Measurements from ENCODE around the gene VDR.

VDR gene

GRCh38 chr12:47903151-47903611 is 1.6 kb downstream of the VDR start:
- peak overlapping the region in 1 of 2 experiments; percentile 4 for H3K4ac ChIP-seq (ENCODE audit: low read depth in 1 of 2, low read length in 2 of 2)
- H2BK15ac ChIP-seq (ENCODE audit: low read depth, poor library complexity, severe bottlenecking), result no peak overlapping the region
- DNase-seq, result peak; percentile 64
- H2AK5ac ChIP-seq (ENCODE audit: low read length, severe bottlenecking), result no peak overlapping the region
- no peak overlapping the region for H2AFZ ChIP-seq (ENCODE audit: low read depth, low read length)
- peak overlapping the region; percentile 84 for H3K9ac ChIP-seq (ENCODE audit: low read length)
- peak overlapping the region in 1 of 2 experiments; percentile 88 for H3K4me3 ChIP-seq (ENCODE audit: insufficient read depth in 1 of 2, low read depth in 1 of 2, low read length in 2 of 2)
- no peak overlapping the region for H3K4me2 ChIP-seq (ENCODE audit: low read length, poor library complexity, severe bottlenecking)
- no peak overlapping the region for H4K91ac ChIP-seq (ENCODE audit: low read length)
- H2BK5ac ChIP-seq (ENCODE audit: low read depth, low read length, poor library complexity, severe bottlenecking), result no peak overlapping the region
- H3K79me1 ChIP-seq (replicated peaks; ENCODE audit: low read length, poor library complexity, severe bottlenecking), result peaks cover 3% of the 10 kb centered on the region
- no peak overlapping the region for H3K27ac ChIP-seq (ENCODE audit: low read length, poor library complexity, severe bottlenecking)
- WGBS, result 40% methylated on average over 3 of the region's 3 CpGs
- H3K4me1 ChIP-seq (ENCODE audit: control insufficient read depth, insufficient read depth, low read depth, low read length), result peaks cover 26% of the 10 kb centered on the region
- H3K18ac ChIP-seq (ENCODE audit: low read depth in 1 of 2, low read length in 2 of 2), result peak overlapping the region in 1 of 2 experiments; percentile 79
- H3K27me3 ChIP-seq (ENCODE audit: control insufficient read depth in 1 of 2, insufficient read depth in 1 of 2, low read length in 2 of 2), result peaks cover 20 to 21% of the 10 kb centered on the region in 2 experiments
- no peaks in the 10 kb centered on the region for H3K9me3 ChIP-seq (ENCODE audit: control insufficient read depth, low read length)
- H3K14ac ChIP-seq (ENCODE audit: low read length in 2 of 2), result no peak overlapping the region
- no peak overlapping the region for H3K23ac ChIP-seq (ENCODE audit: low read length in 2 of 2)
- no peak overlapping the region for H4K8ac ChIP-seq (ENCODE audit: low read length)
- H3K36me3 ChIP-seq (ENCODE audit: control insufficient read depth in 1 of 2, insufficient read depth in 2 of 2, low read depth in 1 of 2, low read length in 2 of 2), result peaks cover 0 to 24% of the 10 kb centered on the region in 2 experiments
- peak overlapping the region in 1 of 2 experiments; percentile 39 for H2BK12ac ChIP-seq (ENCODE audit: low read length in 2 of 2)
- no peak overlapping the region for H2BK120ac ChIP-seq (ENCODE audit: low read depth, low read length)

GRCh38 chr12:47902131-47902639 is 2.6 kb downstream of the VDR start:
- Histone ChIP-seq H2AFZ (ENCODE audit: low read depth, low read length) (no peak overlapping the region), H3K27ac (ENCODE audit: low read length, poor library complexity, severe bottlenecking) (no peak overlapping the region), H2BK120ac (ENCODE audit: low read depth, low read length) (no peak overlapping the region), H3K36me3 (ENCODE audit: control insufficient read depth in 1 of 2, insufficient read depth in 2 of 2, low read depth in 1 of 2, low read length in 2 of 2) (peaks cover 0 to 33% of the 10 kb centered on the region in 2 experiments), H2BK15ac (ENCODE audit: low read depth, poor library complexity, severe bottlenecking) (no peak overlapping the region), H3K23ac (ENCODE audit: low read length in 2 of 2) (no peak overlapping the region), H3K14ac (ENCODE audit: low read length in 2 of 2) (no peak overlapping the region), H3K4me1 (ENCODE audit: control insufficient read depth, insufficient read depth, low read depth, low read length) (peaks cover 26% of the 10 kb centered on the region), H2BK5ac (ENCODE audit: low read depth, low read length, poor library complexity, severe bottlenecking) (no peak overlapping the region), H3K9ac (ENCODE audit: low read length) (peak overlapping the region; percentile 84), H3K4ac (ENCODE audit: low read depth in 1 of 2, low read length in 2 of 2) (peak overlapping the region in 1 of 2 experiments; percentile 20), H4K91ac (ENCODE audit: low read length) (no peak overlapping the region), H3K18ac (ENCODE audit: low read depth in 1 of 2, low read length in 2 of 2) (no peak overlapping the region), H2BK12ac (ENCODE audit: low read length in 2 of 2) (no peak overlapping the region), H3K79me1 (replicated peaks; ENCODE audit: low read length, poor library complexity, severe bottlenecking) (peaks cover 3% of the 10 kb centered on the region), H2AK5ac (ENCODE audit: low read length, severe bottlenecking) (no peak overlapping the region), H3K4me3 (ENCODE audit: insufficient read depth in 1 of 2, low read depth in 1 of 2, low read length in 2 of 2) (peak overlapping the region in 1 of 2 experiments; percentile 88), H3K9me3 (ENCODE audit: control insufficient read depth, low read length) (no peaks in the 10 kb centered on the region), H3K27me3 (ENCODE audit: control insufficient read depth in 1 of 2, insufficient read depth in 1 of 2, low read length in 2 of 2) (peaks cover 19 to 21% of the 10 kb centered on the region in 2 experiments), H4K8ac (ENCODE audit: low read length) (no peak overlapping the region), H3K4me2 (ENCODE audit: low read length, poor library complexity, severe bottlenecking) (no peak overlapping the region)
- DNase-seq, result no peak

DNA sequence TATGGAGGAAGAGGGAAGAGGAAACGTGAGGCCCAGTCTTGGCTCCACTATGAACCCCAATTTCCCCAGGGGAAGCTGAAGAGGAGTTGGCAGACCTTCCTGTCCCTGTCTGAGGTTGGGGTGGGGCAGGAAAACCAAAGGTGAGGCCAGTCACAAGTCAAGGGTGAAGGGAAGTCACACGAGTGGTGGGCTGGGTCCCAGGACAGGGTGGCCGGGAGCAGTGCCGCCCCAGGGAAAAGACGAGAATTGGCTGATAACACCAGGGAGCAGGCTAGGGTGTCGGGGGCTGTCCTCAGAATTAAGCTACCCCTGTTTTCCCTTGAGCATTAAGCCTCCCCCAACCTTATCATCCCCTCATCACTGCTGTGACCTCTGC is 3.1 kb downstream of the VDR start:
- Histone ChIP-seq H2AFZ (ENCODE audit: low read depth, low read length) (no peak overlapping the region), H3K9me3 (ENCODE audit: control insufficient read depth, low read length) (no peaks in the 10 kb centered on the region), H3K14ac (ENCODE audit: low read length in 2 of 2) (no peak overlapping the region), H2BK15ac (ENCODE audit: low read depth, poor library complexity, severe bottlenecking) (no peak overlapping the region), H3K27ac (ENCODE audit: low read length, poor library complexity, severe bottlenecking) (no peak overlapping the region), H2BK5ac (ENCODE audit: low read depth, low read length, poor library complexity, severe bottlenecking) (no peak overlapping the region), H3K4ac (ENCODE audit: low read depth in 1 of 2, low read length in 2 of 2) (no peak overlapping the region), H3K9ac (ENCODE audit: low read length) (no peak overlapping the region), H3K27me3 (ENCODE audit: control insufficient read depth in 1 of 2, insufficient read depth in 1 of 2, low read length in 2 of 2) (peaks cover 15 to 18% of the 10 kb centered on the region in 2 experiments), H3K4me3 (ENCODE audit: insufficient read depth in 1 of 2, low read depth in 1 of 2, low read length in 2 of 2) (peak overlapping the region in 1 of 2 experiments; percentile 88), H4K8ac (ENCODE audit: low read length) (peak overlapping the region; percentile 0), H3K79me1 (replicated peaks; ENCODE audit: low read length, poor library complexity, severe bottlenecking) (peaks cover 3% of the 10 kb centered on the region), H3K4me1 (ENCODE audit: control insufficient read depth, insufficient read depth, low read depth, low read length) (peaks cover 26% of the 10 kb centered on the region), H3K4me2 (ENCODE audit: low read length, poor library complexity, severe bottlenecking) (no peak overlapping the region), H3K23ac (ENCODE audit: low read length in 2 of 2) (no peak overlapping the region), H3K18ac (ENCODE audit: low read depth in 1 of 2, low read length in 2 of 2) (no peak overlapping the region), H2AK5ac (ENCODE audit: low read length, severe bottlenecking) (no peak overlapping the region), H3K36me3 (ENCODE audit: control insufficient read depth in 1 of 2, insufficient read depth in 2 of 2, low read depth in 1 of 2, low read length in 2 of 2) (peaks cover 0 to 35% of the 10 kb centered on the region in 2 experiments), H2BK120ac (ENCODE audit: low read depth, low read length) (no peak overlapping the region), H4K91ac (ENCODE audit: low read length) (no peak overlapping the region), H2BK12ac (ENCODE audit: low read length in 2 of 2) (no peak overlapping the region)
- 81% methylated on average over 2 of the region's 6 CpGs for whole genome bisulfite sequencing
- no peak for DNase-seq

- Histone ChIP-seq H3K4ac (ENCODE audit: low read depth in 1 of 2, low read length in 2 of 2) (no peak overlapping the region), H4K8ac (ENCODE audit: low read length) (no peak overlapping the region), H3K27ac (ENCODE audit: low read length, poor library complexity, severe bottlenecking) (no peak overlapping the region), H2BK15ac (ENCODE audit: low read depth, poor library complexity, severe bottlenecking) (no peak overlapping the region), H3K79me1 (replicated peaks; ENCODE audit: low read length, poor library complexity, severe bottlenecking) (peaks cover 3% of the 10 kb centered on the region), H3K36me3 (ENCODE audit: control insufficient read depth in 1 of 2, insufficient read depth in 2 of 2, low read depth in 1 of 2, low read length in 2 of 2) (peaks cover 0 to 35% of the 10 kb centered on the region in 2 experiments), H3K4me3 (ENCODE audit: insufficient read depth in 1 of 2, low read depth in 1 of 2, low read length in 2 of 2) (peak overlapping the region in 1 of 2 experiments; percentile 88), H3K14ac (ENCODE audit: low read length in 2 of 2) (no peak overlapping the region), H2BK5ac (ENCODE audit: low read depth, low read length, poor library complexity, severe bottlenecking) (no peak overlapping the region), H3K18ac (ENCODE audit: low read depth in 1 of 2, low read length in 2 of 2) (no peak overlapping the region), H3K4me1 (ENCODE audit: control insufficient read depth, insufficient read depth, low read depth, low read length) (peaks cover 26% of the 10 kb centered on the region), H2BK120ac (ENCODE audit: low read depth, low read length) (no peak overlapping the region), H2AFZ (ENCODE audit: low read depth, low read length) (no peak overlapping the region), H3K9ac (ENCODE audit: low read length) (no peak overlapping the region), H4K91ac (ENCODE audit: low read length) (no peak overlapping the region), H3K9me3 (ENCODE audit: control insufficient read depth, low read length) (no peaks in the 10 kb centered on the region), H2AK5ac (ENCODE audit: low read length, severe bottlenecking) (no peak overlapping the region), H2BK12ac (ENCODE audit: low read length in 2 of 2) (no peak overlapping the region), H3K23ac (ENCODE audit: low read length in 2 of 2) (no peak overlapping the region), H3K4me2 (ENCODE audit: low read length, poor library complexity, severe bottlenecking) (no peak overlapping the region), H3K27me3 (ENCODE audit: control insufficient read depth in 1 of 2, insufficient read depth in 1 of 2, low read length in 2 of 2) (peaks cover 11 to 13% of the 10 kb centered on the region in 2 experiments)
- 95% methylated on average over 10 of the region's 10 CpGs for WGBS
- no peak for DNase-seq
These were observed 3.6 kb downstream of the VDR start for GRCh38 chr12:47901063-47901717.
